Transverse colon (tissue), 3 donors: Measurements from ENCODE around the gene ANXA1.

Experiments used
- CTCF ChIP-seq, 5 experiments: fragments of 200-600 bp in 3 of 5; fragments of 450-650 bp in 2 of 5; sonication (generic) in 3 of 5; IDR thresholded peaks; 1 replicate in 2 of 5; 2 replicates in 3 of 5; pipeline ENCODE4 v1.5.1; 2016 to 2017; ENCODE audit warnings: antibody characterized with exemption in 5 of 5, inconsistent platforms in 3 of 5, mild to moderate bottlenecking in 2 of 5, moderate library complexity in 1 of 5
- POLR2A ChIP-seq: fragments of 450-650 bp; IDR thresholded peaks from one replicate; pipeline ENCODE4 v1.6.1; 2016; ENCODE audit warnings: antibody characterized with exemption, mild to moderate bottlenecking, moderate library complexity

- TF ChIP-seq CTCF (IDR thresholded peaks at IDR 0.05) (no peak), POLR2A (no peak)
Measured at GRCh38 chr9:73131461-73131860, 20.2 kb upstream of the ANXA1 start.
